K562 (cell line): ENCODE results near the gene F2RL1.
"Not testable (repeated sequence)": the region's sequence is repeated elsewhere in the genome, so short reads cannot be mapped to it uniquely, and the experiment has no call there.

Experiments used
- CC2D1A ChIP-seq: fragments of 450-650 bp; IDR thresholded peaks from 2 replicates; pipeline ENCODE4 v1.6.1; 2017; ENCODE audit warnings: mild to moderate bottlenecking
- EP300 ChIP-seq: IDR thresholded peaks from 2 replicates; pipeline ENCODE4 v1.6.1; 2012; ENCODE audit warnings: low read length, improper control_type of control experiment
- FOS ChIP-seq: IDR thresholded peaks from 3 replicates; pipeline ENCODE4 v1.6.1; 2011; ENCODE audit not compliant: insufficient read length; ENCODE audit errors: extremely low read depth
- HMG20A ChIP-seq: fragments of 450-650 bp; formaldehyde crosslinking; conservative IDR thresholded peaks from 2 replicates; pipeline ENCODE4 v1.4.0; 2020; ENCODE audit warnings: mild to moderate bottlenecking, mixed read lengths
- MAX ChIP-seq: sonication (generic); formaldehyde crosslinking; IDR thresholded peaks from 2 replicates; pipeline ENCODE4 v1.9.0; 2022; ENCODE audit warnings: mild to moderate bottlenecking, missing genetic modification reagents
- NCOR1 ChIP-seq: fragments of 450-650 bp; IDR thresholded peaks from 2 replicates; pipeline ENCODE4 v1.6.1; 2016; ENCODE audit warnings: mild to moderate bottlenecking, moderate library complexity
- PHF21A ChIP-seq: fragments of 450-650 bp; IDR thresholded peaks from 2 replicates; pipeline ENCODE4 v1.6.1; 2017; ENCODE audit warnings: low read depth, borderline replicate concordance
- POLR2AphosphoS5 ChIP-seq: IDR thresholded peaks from 2 replicates; pipeline ENCODE4 v1.6.1; 2011; ENCODE audit warnings: mild to moderate bottlenecking, low read depth, low read length, moderate library complexity; ENCODE audit not compliant: control insufficient read depth, insufficient read depth
- YBX1 ChIP-seq: fragments of 450-650 bp; IDR thresholded peaks from 2 replicates; pipeline ENCODE4 v1.7.1; 2016; ENCODE audit warnings: mild to moderate bottlenecking
- ZBTB40 ChIP-seq, 2 experiments: fragments of 450-650 bp in 1 of 2; sonication (generic) in 1 of 2; formaldehyde crosslinking in 1 of 2; IDR thresholded peaks; 2 replicates each; pipeline versions ENCODE4 v1.7.1 to v1.9.0; 2016 to 2022; ENCODE audit warnings: inconsistent platforms in 1 of 2, mild to moderate bottlenecking in 1 of 2, missing genetic modification reagents in 1 of 2
- TF ChIP-seq, protein P1 (sequence below), 3 experiments: IDR thresholded peaks in 2 of 3; conservative IDR thresholded peaks in 1 of 3; 2 replicates each; pipeline ENCODE4 v1.5.1; 2011 to 2012; ENCODE audit warnings: low read length in 3 of 3, mild to moderate bottlenecking in 3 of 3, control low read depth in 2 of 3, improper control_type of control experiment in 1 of 3, inconsistent platforms in 1 of 3, low read depth in 1 of 3, mixed read lengths in 1 of 3, moderate library complexity in 1 of 3; ENCODE audit not compliant: insufficient read depth in 2 of 3
- TF ChIP-seq, protein P2 (sequence below): fragments of 250-450 bp; sonication (Bioruptor Pico); IDR thresholded peaks from 2 replicates; pipeline ENCODE4 v1.5.0; 2021; ENCODE audit warnings: mild to moderate bottlenecking, borderline replicate concordance

DNA sequence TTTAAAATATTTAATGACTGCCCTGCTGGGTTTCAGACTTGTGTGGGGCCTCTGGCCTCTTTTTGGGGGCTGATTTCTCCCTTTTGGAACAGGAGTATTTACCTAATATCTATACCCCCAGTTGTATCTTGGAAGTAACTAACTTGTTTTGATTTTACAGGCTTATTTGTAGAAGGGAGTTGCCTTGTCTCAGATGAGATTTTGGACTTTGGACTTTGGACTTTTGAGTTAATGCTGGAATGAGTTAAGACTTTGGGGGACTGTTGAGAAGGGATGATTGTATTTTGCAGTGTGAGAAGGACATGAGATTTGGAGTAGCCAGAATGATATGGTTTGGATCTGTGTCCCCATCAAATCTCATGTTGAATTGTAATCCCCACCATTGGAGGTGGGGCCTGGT is 36.7 kb downstream of the F2RL1 start:
- TF ChIP-seq POLR2AphosphoS5; NCOR1; HMG20A (CRISPR knock-in tag); EP300; YBX1; FOS; MAX; CC2D1A; PHF21A; ZBTB40 (IDR thresholded peaks at IDR 0.05); ZBTB40 (CRISPR knock-in tag; IDR thresholded peaks at IDR 0.05): not testable (repeated sequence)
- TF ChIP-seq, protein P1, sequence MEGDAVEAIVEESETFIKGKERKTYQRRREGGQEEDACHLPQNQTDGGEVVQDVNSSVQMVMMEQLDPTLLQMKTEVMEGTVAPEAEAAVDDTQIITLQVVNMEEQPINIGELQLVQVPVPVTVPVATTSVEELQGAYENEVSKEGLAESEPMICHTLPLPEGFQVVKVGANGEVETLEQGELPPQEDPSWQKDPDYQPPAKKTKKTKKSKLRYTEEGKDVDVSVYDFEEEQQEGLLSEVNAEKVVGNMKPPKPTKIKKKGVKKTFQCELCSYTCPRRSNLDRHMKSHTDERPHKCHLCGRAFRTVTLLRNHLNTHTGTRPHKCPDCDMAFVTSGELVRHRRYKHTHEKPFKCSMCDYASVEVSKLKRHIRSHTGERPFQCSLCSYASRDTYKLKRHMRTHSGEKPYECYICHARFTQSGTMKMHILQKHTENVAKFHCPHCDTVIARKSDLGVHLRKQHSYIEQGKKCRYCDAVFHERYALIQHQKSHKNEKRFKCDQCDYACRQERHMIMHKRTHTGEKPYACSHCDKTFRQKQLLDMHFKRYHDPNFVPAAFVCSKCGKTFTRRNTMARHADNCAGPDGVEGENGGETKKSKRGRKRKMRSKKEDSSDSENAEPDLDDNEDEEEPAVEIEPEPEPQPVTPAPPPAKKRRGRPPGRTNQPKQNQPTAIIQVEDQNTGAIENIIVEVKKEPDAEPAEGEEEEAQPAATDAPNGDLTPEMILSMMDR (IDR thresholded peaks at IDR 0.05 in 2 of 3, conservative IDR thresholded peaks at IDR 0.05 in 1 of 3; ENCODE audit: insufficient read depth in 2 of 3, low read depth in 1 of 3, low read length in 3 of 3): not testable (repeated sequence)
- TF ChIP-seq, protein P2, sequence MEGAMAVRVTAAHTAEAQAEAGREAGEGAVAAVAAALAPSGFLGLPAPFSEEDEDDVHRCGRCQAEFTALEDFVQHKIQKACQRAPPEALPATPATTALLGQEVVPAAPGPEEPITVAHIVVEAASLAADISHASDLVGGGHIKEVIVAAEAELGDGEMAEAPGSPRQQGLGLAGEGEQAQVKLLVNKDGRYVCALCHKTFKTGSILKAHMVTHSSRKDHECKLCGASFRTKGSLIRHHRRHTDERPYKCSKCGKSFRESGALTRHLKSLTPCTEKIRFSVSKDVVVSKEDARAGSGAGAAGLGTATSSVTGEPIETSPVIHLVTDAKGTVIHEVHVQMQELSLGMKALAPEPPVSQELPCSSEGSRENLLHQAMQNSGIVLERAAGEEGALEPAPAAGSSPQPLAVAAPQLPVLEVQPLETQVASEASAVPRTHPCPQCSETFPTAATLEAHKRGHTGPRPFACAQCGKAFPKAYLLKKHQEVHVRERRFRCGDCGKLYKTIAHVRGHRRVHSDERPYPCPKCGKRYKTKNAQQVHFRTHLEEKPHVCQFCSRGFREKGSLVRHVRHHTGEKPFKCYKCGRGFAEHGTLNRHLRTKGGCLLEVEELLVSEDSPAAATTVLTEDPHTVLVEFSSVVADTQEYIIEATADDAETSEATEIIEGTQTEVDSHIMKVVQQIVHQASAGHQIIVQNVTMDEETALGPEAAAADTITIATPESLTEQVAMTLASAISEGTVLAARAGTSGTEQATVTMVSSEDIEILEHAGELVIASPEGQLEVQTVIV (CRISPR knock-in tag): not testable (repeated sequence)
